ENCODE measurements around the gene CNTNAP5. TPM values are rescaled to one million over a fixed set of nuclear protein-coding genes. Genes with fewer than 3 reads are reported as not detected.

Gene CNTNAP5
- polyA plus RNA-seq, 4 donors: 0.03 to 0.12 TPM; not detected in 2

DNA sequence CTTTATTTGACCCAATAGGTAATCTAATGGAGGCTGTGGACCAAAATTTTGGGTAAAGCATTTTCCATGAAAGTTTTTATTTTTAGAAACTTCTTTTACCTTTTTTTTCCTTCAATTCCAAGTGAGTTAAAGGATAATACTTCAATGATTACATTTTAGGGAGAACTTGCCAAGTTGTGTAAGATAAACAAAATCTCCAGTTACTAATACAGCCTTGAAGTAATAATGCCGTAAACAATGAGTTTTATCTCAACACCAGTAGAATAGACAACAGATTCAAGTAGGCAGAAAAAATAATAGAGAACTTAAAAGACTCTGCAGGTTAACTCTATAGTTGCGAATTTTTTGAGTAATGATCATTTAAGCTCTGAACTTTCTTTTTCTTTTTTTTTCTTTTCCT is 807.4 kb downstream of the CNTNAP5 start:
- FAIRE-seq (no peak), DNase-seq (no peak)
- no peaks in the 10 kb centered on the region for H3K36me3 ChIP-seq (ENCODE audit: control insufficient read depth in 3 of 3, insufficient read depth in 2 of 3, low read depth in 1 of 3, low read length in 3 of 3)
- no peak overlapping the region for H3K4me3 ChIP-seq (ENCODE audit: low read depth in 1 of 3, low read length in 3 of 3)
- H3K4me1 ChIP-seq (ENCODE audit: control insufficient read depth in 3 of 3, insufficient read depth in 2 of 3, low read depth in 1 of 3, low read length in 2 of 3): no peaks in the 10 kb centered on the region
- peaks cover 0 to 3% of the 10 kb centered on the region in 2 donors for H3K9me3 ChIP-seq (ENCODE audit: control insufficient read depth in 2 of 2, insufficient read depth in 1 of 2, low read depth in 1 of 2, low read length in 1 of 2)
- WGBS, 3 donors: 60 to 76% (median 61%) methylated on average over 2 of the region's 2 CpGs
- no peak overlapping the region for H3K27ac ChIP-seq (ENCODE audit: low read depth in 1 of 3, low read length in 2 of 3)
- H3K27me3 ChIP-seq (ENCODE audit: control insufficient read depth in 3 of 3, insufficient read depth in 3 of 3, low read length in 3 of 3): no peaks in the 10 kb centered on the region

DNA sequence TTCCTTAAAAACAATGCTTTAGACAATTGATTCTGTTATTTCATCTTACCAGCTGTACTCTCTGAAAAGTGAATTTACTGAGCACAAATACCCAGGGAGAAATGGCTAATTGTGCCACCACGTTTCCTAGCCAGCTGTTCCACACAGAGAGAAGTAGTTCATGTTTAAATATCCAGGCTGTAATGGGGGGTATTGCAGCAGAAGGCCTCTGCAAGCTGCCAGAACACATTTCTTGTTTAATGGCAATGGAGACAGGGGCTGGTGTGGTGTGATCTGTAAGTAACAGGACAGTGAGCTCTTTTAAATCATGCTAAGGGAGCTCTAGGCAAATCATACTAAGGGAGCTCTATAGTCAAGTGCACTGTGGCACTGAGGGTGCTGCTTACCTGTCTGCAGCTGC is 809.2 kb downstream of the CNTNAP5 start:
- Histone ChIP-seq H3K4me1 (ENCODE audit: control insufficient read depth in 3 of 3, insufficient read depth in 2 of 3, low read depth in 1 of 3, low read length in 2 of 3) (no peaks in the 10 kb centered on the region), H3K27me3 (ENCODE audit: control insufficient read depth in 3 of 3, insufficient read depth in 3 of 3, low read length in 3 of 3) (no peaks in the 10 kb centered on the region), H3K36me3 (ENCODE audit: control insufficient read depth in 3 of 3, insufficient read depth in 2 of 3, low read depth in 1 of 3, low read length in 3 of 3) (no peaks in the 10 kb centered on the region), H3K27ac (ENCODE audit: low read depth in 1 of 3, low read length in 2 of 3) (no peak overlapping the region), H3K9me3 (ENCODE audit: control insufficient read depth in 2 of 2, insufficient read depth in 1 of 2, low read depth in 1 of 2, low read length in 1 of 2) (peaks cover 0 to 3% of the 10 kb centered on the region in 2 donors), H3K4me3 (ENCODE audit: low read depth in 1 of 3, low read length in 3 of 3) (no peak overlapping the region)
- DNase-seq: no peak
- FAIRE-seq: no peak
- 19 to 46% (median 22%) methylated on average over 1 of the region's 1 CpG for WGBS, 3 donors

DNA sequence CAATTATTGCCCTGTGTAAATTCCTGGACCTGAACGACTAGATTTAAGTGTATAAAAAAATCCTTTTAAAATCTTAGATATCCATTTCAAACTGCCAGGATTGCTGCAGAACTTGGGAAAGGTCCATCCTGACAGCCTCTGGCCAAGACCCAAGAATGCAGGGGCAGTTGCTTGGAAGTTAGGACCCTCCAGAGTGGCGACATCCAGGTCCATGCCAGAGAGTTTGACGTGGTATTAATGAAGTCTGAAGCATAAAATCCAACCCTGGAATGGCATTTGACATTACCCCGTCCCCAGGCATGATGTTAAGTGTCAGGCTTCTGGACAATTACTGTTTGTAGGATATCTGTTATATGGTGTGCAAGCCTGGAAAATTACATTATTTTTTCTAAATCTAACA is 810.2 kb downstream of the CNTNAP5 start:
- Histone ChIP-seq H3K36me3 (ENCODE audit: control insufficient read depth in 3 of 3, insufficient read depth in 2 of 3, low read depth in 1 of 3, low read length in 3 of 3) (no peaks in the 10 kb centered on the region), H3K27ac (ENCODE audit: low read depth in 1 of 3, low read length in 2 of 3) (no peak overlapping the region), H3K27me3 (ENCODE audit: control insufficient read depth in 3 of 3, insufficient read depth in 3 of 3, low read length in 3 of 3) (no peaks in the 10 kb centered on the region), H3K4me3 (ENCODE audit: low read depth in 1 of 3, low read length in 3 of 3) (no peak overlapping the region), H3K4me1 (ENCODE audit: control insufficient read depth in 3 of 3, insufficient read depth in 2 of 3, low read depth in 1 of 3, low read length in 2 of 3) (no peaks in the 10 kb centered on the region), H3K9me3 (ENCODE audit: control insufficient read depth in 2 of 2, insufficient read depth in 1 of 2, low read depth in 1 of 2, low read length in 1 of 2) (peaks cover 0 to 3% of the 10 kb centered on the region in 2 donors)
- FAIRE-seq (no peak), DNase-seq (no peak)
- 59 to 70% (median 65%) methylated on average over 4 of the region's 4 CpGs for WGBS, 3 donors

DNA sequence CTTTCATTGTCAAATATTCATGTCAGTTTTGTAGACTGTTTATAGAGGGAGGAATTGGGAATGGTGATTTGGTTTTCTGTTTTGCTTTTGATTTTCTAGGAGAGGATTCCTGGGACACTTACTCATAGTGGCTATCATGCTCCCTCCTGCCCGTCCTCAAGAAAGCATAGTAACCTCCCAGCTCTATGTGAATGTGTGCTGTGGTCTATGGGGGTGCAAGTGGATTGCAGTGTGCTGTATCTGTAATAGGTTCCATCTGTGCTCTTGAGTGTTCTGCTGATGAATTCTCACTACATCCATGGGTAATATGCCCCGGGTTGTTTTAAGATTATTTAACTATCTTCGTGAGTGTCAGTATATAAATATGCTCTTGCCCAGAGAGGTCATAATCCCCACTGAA is 811.3 kb downstream of the CNTNAP5 start:
- H3K36me3 ChIP-seq (ENCODE audit: control insufficient read depth in 3 of 3, insufficient read depth in 2 of 3, low read depth in 1 of 3, low read length in 3 of 3): no peaks in the 10 kb centered on the region
- DNase-seq (no peak), FAIRE-seq (no peak)
- no peaks in the 10 kb centered on the region for H3K27me3 ChIP-seq (ENCODE audit: control insufficient read depth in 3 of 3, insufficient read depth in 3 of 3, low read length in 3 of 3)
- 13 to 29% (median 17%) methylated on average over 3 of the region's 3 CpGs for WGBS, 3 donors
- no peak overlapping the region for H3K4me3 ChIP-seq (ENCODE audit: low read depth in 1 of 3, low read length in 3 of 3)
- no peak overlapping the region for H3K27ac ChIP-seq (ENCODE audit: low read depth in 1 of 3, low read length in 2 of 3)
- no peaks in the 10 kb centered on the region for H3K4me1 ChIP-seq (ENCODE audit: control insufficient read depth in 3 of 3, insufficient read depth in 2 of 3, low read depth in 1 of 3, low read length in 2 of 3)
- H3K9me3 ChIP-seq (ENCODE audit: control insufficient read depth in 2 of 2, insufficient read depth in 1 of 2, low read depth in 1 of 2, low read length in 1 of 2): peaks cover 0 to 3% of the 10 kb centered on the region in 2 donors

DNA sequence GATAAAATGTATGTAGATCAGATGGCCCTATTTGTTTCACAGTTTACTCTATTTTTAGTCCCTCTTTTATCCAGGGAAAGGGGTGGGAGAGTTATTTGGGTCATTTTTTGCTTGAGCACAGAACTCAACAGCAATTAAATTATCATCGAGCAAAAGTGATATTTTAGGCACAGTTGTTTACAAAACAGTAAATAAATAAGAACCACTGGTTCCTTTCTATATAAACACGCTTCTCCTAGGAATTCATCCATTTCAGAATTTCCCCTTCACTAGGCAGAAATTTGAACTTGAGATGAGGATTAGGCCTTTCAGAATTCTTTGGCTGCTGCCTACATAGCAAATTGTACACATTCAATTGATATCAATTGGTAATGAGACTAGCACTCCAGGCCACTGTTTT is 812.4 kb downstream of the CNTNAP5 start:
- Histone ChIP-seq H3K9me3 (ENCODE audit: control insufficient read depth in 2 of 2, insufficient read depth in 1 of 2, low read depth in 1 of 2, low read length in 1 of 2) (peaks cover 0 to 3% of the 10 kb centered on the region in 2 donors), H3K4me3 (ENCODE audit: low read depth in 1 of 3, low read length in 3 of 3) (no peak overlapping the region)
- no peak for FAIRE-seq

DNA sequence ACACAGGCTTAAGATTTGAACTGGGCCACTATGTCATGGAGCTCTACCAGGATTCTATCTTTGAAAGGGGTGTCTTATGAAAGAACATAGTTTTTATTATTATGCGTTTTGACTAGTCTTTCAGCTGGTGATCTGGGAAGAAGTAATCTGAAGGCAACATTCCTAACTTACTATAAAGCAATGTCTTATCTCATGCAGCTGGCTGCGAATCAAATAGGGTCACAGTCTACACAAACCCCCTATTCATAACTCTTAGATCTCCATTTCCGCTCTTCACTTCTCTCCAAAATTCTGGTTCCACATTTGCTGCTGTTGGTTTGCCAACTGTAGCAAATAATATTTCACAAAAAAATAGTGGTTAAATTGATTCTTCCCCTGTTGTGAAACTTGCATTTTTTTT is 813.3 kb downstream of the CNTNAP5 start:
- FAIRE-seq (no peak), DNase-seq (no peak)
- no peak overlapping the region for H3K27ac ChIP-seq (ENCODE audit: low read depth in 1 of 3, low read length in 2 of 3)
- no peaks in the 10 kb centered on the region for H3K36me3 ChIP-seq (ENCODE audit: control insufficient read depth in 3 of 3, insufficient read depth in 2 of 3, low read depth in 1 of 3, low read length in 3 of 3)
- WGBS, 3 donors: 85 to 91% (median 87%) methylated on average over 3 of the region's 3 CpGs
- H3K4me3 ChIP-seq (ENCODE audit: low read depth in 1 of 3, low read length in 3 of 3): no peak overlapping the region
- H3K4me1 ChIP-seq (ENCODE audit: control insufficient read depth in 3 of 3, insufficient read depth in 2 of 3, low read depth in 1 of 3, low read length in 2 of 3): no peaks in the 10 kb centered on the region
- no peaks in the 10 kb centered on the region for H3K9me3 ChIP-seq (ENCODE audit: control insufficient read depth in 2 of 2, insufficient read depth in 1 of 2, low read depth in 1 of 2, low read length in 1 of 2)
- no peaks in the 10 kb centered on the region for H3K27me3 ChIP-seq (ENCODE audit: control insufficient read depth in 3 of 3, insufficient read depth in 3 of 3, low read length in 3 of 3)

More for the DNA sequence above, 812.4 kb downstream of the CNTNAP5 start:
- H3K27ac ChIP-seq (ENCODE audit: low read depth in 1 of 3, low read length in 2 of 3): no peak overlapping the region
- no peaks in the 10 kb centered on the region for H3K27me3 ChIP-seq (ENCODE audit: control insufficient read depth in 3 of 3, insufficient read depth in 3 of 3, low read length in 3 of 3)
- no peaks in the 10 kb centered on the region for H3K36me3 ChIP-seq (ENCODE audit: control insufficient read depth in 3 of 3, insufficient read depth in 2 of 3, low read depth in 1 of 3, low read length in 3 of 3)
- H3K4me1 ChIP-seq (ENCODE audit: control insufficient read depth in 3 of 3, insufficient read depth in 2 of 3, low read depth in 1 of 3, low read length in 2 of 3): no peaks in the 10 kb centered on the region
- no peak for DNase-seq
- WGBS, 3 donors: 63 to 81% (median 69%) methylated on average over 2 of the region's 2 CpGs

DNA sequence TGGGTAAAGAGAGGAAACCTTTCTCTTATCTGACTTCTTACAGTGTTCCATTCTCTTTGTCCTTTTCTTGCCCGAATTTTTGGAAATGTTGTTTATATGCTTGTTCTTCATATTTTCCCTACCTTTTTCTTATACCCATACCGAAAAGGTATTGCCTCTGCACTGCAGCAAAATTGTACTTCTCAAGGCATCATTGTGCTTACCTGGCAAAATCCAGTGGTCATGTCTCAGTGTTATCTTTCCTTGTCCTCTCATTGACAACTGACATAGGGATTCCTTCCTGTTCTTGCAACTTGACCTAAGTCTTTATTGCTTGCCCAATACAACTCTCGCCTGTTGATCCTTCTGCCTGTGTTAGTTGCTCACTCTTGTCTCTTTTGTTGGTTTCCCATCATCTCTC is 842.2 kb downstream of the CNTNAP5 start:
- H3K27ac ChIP-seq (ENCODE audit: low read depth in 1 of 3, low read length in 2 of 3): no peak overlapping the region
- H3K9me3 ChIP-seq (ENCODE audit: control insufficient read depth in 2 of 2, insufficient read depth in 1 of 2, low read depth in 1 of 2, low read length in 1 of 2): no peaks in the 10 kb centered on the region
- no peaks in the 10 kb centered on the region for H3K36me3 ChIP-seq (ENCODE audit: control insufficient read depth in 3 of 3, insufficient read depth in 2 of 3, low read depth in 1 of 3, low read length in 3 of 3)
- FAIRE-seq (no peak), DNase-seq (no peak)
- no peaks in the 10 kb centered on the region for H3K4me1 ChIP-seq (ENCODE audit: control insufficient read depth in 3 of 3, insufficient read depth in 2 of 3, low read depth in 1 of 3, low read length in 2 of 3)
- no peak overlapping the region for H3K4me3 ChIP-seq (ENCODE audit: low read depth in 1 of 3, low read length in 3 of 3)
- 73 to 86% (median 83%) methylated on average over 3 of the region's 3 CpGs for WGBS, 3 donors
- H3K27me3 ChIP-seq (ENCODE audit: control insufficient read depth in 3 of 3, insufficient read depth in 3 of 3, low read length in 3 of 3): no peaks in the 10 kb centered on the region

DNA sequence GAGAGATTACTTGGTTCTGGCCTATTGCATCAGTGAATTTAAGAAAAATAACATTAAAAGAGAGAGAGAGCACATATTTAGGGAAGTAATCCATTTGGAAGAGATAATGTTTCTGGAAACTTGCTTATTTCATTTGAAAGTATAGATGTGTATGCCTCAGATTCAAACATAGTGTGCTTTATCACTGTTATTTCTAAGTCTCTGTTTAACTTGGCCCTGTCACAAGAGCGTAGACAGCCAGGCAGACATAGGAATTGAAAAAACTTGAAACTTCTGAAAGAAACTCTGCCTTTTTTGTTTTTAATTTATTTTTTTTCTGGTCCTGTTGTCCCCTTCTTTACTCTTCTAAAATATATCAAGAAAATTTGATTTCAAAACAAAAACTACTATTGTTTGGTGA is 849.1 kb downstream of the CNTNAP5 start:
- no peaks in the 10 kb centered on the region for H3K9me3 ChIP-seq (ENCODE audit: control insufficient read depth in 2 of 2, insufficient read depth in 1 of 2, low read depth in 1 of 2, low read length in 1 of 2)
- WGBS, 3 donors: 63 to 82% (median 70%) methylated on average over 1 of the region's 1 CpG
- H3K4me3 ChIP-seq (ENCODE audit: low read depth in 1 of 3, low read length in 3 of 3): no peak overlapping the region
- DNase-seq (no peak), FAIRE-seq (no peak)
- H3K27me3 ChIP-seq (ENCODE audit: control insufficient read depth in 3 of 3, insufficient read depth in 3 of 3, low read length in 3 of 3): no peaks in the 10 kb centered on the region
- H3K36me3 ChIP-seq (ENCODE audit: control insufficient read depth in 3 of 3, insufficient read depth in 2 of 3, low read depth in 1 of 3, low read length in 3 of 3): no peaks in the 10 kb centered on the region
- H3K27ac ChIP-seq (ENCODE audit: low read depth in 1 of 3, low read length in 2 of 3): no peak overlapping the region
- no peaks in the 10 kb centered on the region for H3K4me1 ChIP-seq (ENCODE audit: control insufficient read depth in 3 of 3, insufficient read depth in 2 of 3, low read depth in 1 of 3, low read length in 2 of 3)

DNA sequence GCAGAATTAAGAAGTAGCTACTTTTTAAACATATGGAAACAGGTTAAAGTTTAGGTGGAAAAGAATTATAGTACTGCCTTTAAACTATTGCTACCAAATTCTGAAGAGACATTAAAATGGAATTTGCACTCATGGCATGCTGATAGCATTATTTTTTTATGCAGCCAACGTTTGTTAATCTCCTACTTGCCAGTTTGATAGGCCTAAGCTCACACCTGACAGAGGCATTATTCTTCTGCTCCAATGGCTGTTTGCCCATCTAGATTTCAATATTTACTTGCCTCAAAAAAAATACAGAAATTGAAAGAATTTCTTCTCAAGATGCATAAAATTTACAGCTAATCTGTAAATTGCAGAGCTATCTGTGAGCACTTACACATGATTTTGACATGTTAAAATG is 849.6 kb downstream of the CNTNAP5 start:
- no peaks in the 10 kb centered on the region for H3K27me3 ChIP-seq (ENCODE audit: control insufficient read depth in 3 of 3, insufficient read depth in 3 of 3, low read length in 3 of 3)
- 3 to 28% (median 3%) methylated on average over 1 of the region's 1 CpG for WGBS, 3 donors
- no peaks in the 10 kb centered on the region for H3K4me1 ChIP-seq (ENCODE audit: control insufficient read depth in 3 of 3, insufficient read depth in 2 of 3, low read depth in 1 of 3, low read length in 2 of 3)
- H3K27ac ChIP-seq (ENCODE audit: low read depth in 1 of 3, low read length in 2 of 3): no peak overlapping the region
- FAIRE-seq (no peak), DNase-seq (no peak)
- H3K9me3 ChIP-seq (ENCODE audit: control insufficient read depth in 2 of 2, insufficient read depth in 1 of 2, low read depth in 1 of 2, low read length in 1 of 2): no peaks in the 10 kb centered on the region
- H3K4me3 ChIP-seq (ENCODE audit: low read depth in 1 of 3, low read length in 3 of 3): no peak overlapping the region
- H3K36me3 ChIP-seq (ENCODE audit: control insufficient read depth in 3 of 3, insufficient read depth in 2 of 3, low read depth in 1 of 3, low read length in 3 of 3): no peaks in the 10 kb centered on the region
